HL-60/S4 treated with phorbol 12-myristate 13-acetate at 8.2 ng/mL for 4 days and 3 days (cell line): ENCODE measurements around the gene RXFP1.
"Not testable (repeated sequence)": the region's sequence is repeated elsewhere in the genome, so short reads cannot be mapped to it uniquely, and the experiment has no call there.

ENCODE experiments used
- in situ Hi-C: fragments of 300-500 bp; cut with MboI; formaldehyde crosslinking; loops from 2 replicates; pipeline ENCODE4 v1.15.0; 2022; ENCODE audit warnings: low sequenced_read_pairs

The RXFP1 gene

DNA sequence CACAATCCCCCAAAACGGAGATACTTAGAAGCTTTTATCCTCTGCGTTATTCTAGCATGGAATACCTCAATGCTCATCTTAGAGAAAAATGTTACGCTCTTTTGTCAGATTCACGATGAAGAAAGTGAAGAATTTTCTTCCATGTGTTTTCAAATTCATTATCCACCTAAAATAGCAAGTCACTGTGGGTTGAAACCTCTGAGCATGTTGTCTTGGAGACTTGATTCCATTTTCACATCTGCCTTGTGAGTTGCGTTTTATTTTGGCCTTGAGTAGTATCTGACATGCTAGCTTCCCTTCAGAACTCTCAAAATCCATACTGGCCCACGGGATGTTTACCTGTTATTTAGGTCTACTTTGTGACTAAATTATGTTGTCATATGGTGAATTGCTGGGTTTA lies 83.7 kb downstream of the RXFP1 start:
- in situ Hi-C loops = loop anchor here (25.0 kb wide), 1 partner anchor 118 kb away; no protein-coding TSS in a partner anchor

DNA sequence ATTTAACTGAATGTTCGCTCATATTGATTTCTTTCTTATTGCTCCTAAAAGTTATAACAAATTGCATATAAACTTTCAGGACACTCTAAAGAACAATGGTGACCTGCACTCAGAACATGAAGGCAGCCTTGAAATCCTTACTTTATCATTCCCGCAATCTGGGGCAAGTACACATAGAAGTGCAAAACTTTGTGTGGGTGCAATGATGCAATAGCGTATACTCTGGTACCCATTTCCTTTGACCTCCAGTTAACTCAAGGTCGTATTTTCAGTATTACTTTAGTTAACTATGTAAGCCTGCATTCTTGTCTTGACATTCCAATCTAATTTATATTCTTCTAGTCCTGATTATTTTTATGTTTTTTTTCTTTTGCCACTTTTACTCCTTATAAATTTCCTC lies 85.3 kb downstream of the RXFP1 start:
- in situ Hi-C loops = loop anchor here (25.0 kb wide), 1 partner anchor 120 kb away; no protein-coding TSS in a partner anchor

DNA sequence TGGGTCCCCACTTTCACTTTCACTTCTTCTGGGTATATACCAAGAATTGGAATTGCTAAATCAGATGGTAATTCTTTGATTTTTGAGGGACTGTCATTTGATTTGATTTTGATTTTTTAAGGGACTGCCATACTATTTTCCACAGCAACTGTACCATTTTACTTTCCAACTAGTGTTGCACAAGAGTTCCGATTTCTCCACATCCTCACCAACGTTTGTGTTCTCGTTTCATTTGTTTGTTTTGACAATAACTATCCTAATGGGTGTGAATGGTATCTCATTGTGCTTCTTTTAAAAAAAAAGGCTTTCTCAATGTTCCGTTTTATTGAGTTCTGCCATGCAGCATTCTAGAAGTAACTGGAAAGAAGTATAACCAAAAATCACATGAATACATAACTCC lies 87.4 kb downstream of the RXFP1 start:
- in situ Hi-C loops = loop anchor here (25.0 kb wide), 1 partner anchor 122 kb away; no protein-coding TSS in a partner anchor

DNA sequence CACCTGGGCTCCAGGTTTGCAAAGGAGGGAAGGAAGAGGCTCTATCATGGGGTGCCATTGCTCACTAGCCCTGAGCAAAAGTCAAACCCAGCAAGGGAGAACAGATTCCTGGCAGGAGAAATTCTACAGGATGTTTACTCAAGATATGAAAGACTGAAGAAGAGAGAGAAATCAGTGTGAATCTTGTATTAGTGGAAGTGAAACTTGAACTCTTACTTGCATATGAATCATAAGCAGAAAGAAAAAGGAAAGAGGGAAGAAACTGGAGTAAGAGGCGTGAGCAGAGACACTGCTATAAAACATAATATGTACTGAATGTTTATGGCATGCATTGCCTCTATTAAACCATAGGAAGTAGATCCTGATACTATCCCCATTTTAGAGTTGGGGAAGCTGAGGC lies 89.1 kb downstream of the RXFP1 start:
- in situ Hi-C loops = loop anchor here (25.0 kb wide), 1 partner anchor 123 kb away; no protein-coding TSS in a partner anchor

DNA sequence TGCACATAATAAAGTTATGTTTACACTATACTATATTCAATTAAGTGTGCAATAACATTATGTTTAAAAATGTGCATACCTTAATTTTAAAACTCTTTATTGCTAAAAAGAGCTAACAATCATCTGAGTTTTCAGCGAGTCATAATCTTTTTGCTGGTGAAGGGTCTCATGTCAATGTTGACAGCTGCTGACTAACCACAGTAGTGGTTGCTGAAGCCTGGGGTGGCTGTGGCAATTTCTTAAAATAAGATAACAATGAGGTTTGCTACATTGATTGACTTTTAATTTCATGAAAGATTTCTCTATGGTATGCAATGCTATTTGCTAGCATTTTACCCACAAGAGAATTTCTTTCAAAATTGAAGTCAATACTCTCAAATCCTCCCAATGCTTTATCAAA lies 91.4 kb downstream of the RXFP1 start:
- in situ Hi-C loops = loop anchor here (25.0 kb wide), 1 partner anchor 126 kb away; no protein-coding TSS in a partner anchor

DNA sequence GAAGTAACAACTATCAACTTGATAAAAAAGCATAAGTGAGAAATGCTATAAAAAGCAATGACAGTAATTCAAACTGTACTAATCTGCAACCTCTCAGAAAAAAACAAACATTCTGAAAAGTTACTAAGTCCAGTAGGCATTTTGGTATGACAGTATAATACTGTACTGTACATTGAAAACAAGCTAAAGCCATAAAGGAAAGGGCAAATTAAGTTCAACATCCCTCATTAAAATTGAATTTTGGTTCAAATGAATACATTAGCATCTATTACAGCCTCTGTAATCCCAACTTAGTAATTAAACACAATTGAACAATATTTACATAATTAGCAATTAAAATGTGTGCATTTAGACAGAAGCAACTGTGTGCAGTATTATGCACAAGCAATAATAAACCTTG lies 96.3 kb downstream of the RXFP1 start:
- in situ Hi-C loops = loop anchor here (25.0 kb wide), 1 partner anchor 131 kb away; no protein-coding TSS in a partner anchor

DNA sequence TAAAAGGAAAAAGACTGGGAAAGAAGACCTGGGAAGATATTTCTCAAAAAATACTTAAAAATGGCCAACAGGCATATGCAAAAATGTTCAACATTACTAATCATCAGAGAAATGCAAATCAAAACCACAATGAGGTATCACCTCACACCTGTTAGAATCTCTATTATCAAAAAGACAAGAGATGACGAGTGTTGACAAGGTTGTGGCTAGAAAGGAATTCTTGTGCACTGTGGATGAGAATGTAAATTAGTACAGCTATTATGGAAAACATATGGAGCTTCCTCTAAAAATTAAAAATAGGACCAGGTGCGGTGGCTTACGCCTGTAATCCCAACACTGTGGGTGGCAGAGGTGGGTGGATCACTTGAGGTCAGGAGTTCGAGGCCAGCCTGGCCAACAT lies 100.0 kb downstream of the RXFP1 start:
- in situ Hi-C loops = loop anchor here (25.0 kb wide), 1 partner anchor 134 kb away; no protein-coding TSS in a partner anchor

DNA sequence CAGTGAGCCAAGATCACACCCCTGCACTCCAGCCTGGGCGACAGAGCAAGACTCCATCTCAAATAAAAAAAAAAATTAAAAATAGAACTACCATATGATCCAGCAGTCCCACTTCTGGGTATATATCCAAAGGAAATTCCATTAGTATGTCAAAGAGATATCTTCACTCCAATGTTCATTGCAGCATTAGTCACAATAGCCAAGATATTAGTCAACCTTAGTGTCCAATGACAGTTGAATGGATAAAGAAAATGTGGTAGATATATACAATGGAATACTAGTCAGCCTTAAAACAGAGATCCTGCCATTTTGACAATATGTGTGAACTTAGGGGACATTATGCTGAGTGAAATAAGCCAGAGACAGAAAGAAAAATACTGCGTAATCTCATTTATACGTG lies 100.6 kb downstream of the RXFP1 start:
- in situ Hi-C loops = loop anchor here (25.0 kb wide), 1 partner anchor 135 kb away; no protein-coding TSS in a partner anchor

DNA sequence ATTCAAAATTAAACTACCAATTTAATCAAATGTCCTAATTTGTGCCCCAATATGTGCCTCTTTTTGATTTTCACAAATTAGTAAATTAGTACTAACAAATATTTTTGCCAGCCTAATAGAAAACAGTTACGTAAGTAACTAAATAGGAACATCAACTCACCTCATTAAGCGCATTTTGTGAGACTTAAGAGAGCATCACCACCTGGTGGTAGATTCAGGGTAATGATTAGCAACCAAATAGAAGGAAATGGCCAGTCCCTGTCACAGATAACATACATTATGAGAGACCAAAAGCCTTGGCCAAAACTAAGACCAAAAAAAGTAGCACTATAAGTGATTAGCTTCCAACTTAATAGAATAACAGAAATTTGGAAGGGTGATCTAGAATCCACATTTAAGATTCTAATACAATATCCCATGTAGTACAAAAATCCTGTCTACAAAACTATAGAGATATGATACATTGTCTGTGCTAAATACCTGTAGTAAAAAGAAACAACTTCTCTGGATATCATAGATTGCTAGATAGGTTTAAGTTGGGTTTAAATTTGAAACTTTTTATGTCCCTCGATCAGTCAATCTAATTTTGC lies 103.3 kb downstream of the RXFP1 start:
- in situ Hi-C loops = loop anchor here (25.0 kb wide), 1 partner anchor 138 kb away; no protein-coding TSS in a partner anchor

DNA sequence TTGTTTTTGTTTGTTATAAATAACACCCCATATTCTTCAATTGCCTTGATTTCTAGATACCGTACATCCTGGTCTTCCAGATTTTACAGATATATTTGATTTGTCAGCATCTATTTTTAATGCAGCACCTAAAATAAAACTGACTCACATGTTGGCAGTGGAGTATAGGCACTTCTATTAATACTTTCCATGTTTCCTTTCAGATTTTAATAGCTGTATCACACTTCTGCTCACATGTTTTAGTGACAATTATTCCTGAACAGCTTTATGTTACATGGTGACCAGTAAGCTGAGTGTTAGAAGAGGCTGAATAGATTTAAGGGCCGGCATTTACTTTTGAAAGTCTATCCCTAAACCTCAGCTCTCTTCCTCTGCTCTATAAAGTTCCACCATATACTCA lies 103.9 kb downstream of the RXFP1 start:
- in situ Hi-C loops = no loop called here

DNA sequence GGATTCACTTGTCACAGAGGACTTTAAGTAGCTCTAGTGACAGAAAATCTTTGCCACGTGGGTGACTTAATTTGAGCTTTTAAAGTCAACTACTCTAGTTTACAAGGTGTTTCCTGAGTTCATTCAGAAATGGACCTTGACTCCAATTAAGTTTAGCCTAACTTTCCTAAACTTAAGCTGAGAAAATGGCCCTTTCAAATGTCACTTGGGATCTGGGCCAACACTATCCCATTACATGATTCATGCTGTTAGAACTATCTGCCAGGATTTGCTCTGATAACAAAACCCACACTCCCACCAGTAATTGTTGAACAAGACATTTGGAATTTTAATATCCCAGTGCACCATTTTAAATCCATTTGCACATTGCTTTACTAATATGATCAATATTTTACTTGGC lies 109.2 kb downstream of the RXFP1 start:
- in situ Hi-C loops = no loop called here

DNA sequence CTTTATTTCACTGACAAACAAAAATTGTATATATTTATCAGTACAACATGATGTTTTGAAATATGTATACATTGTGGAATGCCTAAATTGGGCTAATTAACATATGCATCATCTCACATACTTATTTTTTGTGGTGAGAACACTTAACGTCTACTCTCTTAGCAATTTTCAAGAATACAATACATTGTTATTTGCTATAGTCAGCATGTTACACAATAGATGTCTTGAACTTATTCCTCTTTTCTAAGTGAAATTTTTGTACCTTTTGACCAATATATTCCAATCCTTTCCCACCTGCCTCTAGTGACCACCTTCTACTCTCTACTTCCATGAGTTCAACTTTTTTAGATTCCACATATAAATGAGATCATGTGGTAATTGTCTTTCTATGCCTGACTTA lies 114.9 kb downstream of the RXFP1 start:
- in situ Hi-C loops = no loop called here

DNA sequence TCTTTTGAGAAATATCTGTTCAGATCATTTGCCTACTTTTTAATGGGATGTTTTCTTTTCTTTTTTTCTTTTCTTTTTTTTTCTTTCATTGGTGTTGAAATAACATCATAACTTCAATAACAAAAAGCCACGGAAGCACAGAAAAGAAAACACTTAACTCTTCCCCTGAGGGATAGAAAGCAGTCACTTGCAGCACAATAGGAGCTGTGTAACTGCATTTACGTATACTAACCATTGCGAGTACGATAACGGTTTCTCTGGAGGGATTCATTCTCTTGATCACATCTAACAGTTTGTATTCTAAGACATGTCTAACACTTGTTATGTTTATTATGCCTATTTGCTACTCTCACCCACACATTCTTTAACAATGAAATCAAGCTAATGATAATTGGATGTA lies 122.7 kb downstream of the RXFP1 start:
- in situ Hi-C loops = no loop called here

DNA sequence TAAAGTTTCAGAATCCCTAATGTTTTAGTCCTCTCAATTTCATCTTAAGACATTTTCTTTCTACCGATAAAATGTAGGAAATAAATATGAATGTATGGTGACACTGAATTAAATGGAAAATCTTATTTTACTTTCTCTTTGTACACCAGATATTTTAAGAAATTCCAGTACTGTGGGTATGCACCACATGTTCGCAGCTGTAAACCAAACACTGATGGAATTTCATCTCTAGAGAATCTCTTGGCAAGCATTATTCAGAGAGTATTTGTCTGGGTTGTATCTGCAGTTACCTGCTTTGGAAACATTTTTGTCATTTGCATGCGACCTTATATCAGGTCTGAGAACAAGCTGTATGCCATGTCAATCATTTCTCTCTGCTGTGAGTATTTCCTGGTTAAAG lies 123.1 kb downstream of the RXFP1 start:
- in situ Hi-C loops = no loop called here

DNA sequence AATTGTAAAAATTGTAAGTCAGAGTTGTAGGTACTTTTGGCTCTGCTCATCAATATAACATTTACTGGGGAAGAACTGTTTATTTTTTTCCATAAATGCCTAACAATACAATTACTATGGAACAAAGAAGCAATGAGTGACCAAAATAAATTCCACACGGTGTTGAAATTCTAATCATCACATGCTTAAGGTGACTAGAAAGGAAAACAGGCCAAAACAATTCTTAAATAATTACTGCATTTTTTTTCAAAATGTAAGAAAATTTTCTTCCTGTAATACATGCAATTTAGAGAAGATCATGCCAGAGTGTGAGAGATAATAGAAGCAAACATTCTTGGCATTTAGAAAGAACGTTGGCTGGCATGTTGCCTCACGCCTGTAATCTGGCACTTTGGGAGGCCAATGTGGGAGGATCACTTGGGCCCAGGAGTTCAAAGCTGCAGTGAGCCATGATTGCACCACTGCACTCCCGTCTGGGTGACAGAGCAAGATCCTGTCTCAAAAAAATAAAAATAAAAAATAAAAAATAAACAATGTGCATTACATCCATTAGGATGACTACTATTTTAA lies 127.5 kb downstream of the RXFP1 start:
- in situ Hi-C loops = no loop called here

DNA sequence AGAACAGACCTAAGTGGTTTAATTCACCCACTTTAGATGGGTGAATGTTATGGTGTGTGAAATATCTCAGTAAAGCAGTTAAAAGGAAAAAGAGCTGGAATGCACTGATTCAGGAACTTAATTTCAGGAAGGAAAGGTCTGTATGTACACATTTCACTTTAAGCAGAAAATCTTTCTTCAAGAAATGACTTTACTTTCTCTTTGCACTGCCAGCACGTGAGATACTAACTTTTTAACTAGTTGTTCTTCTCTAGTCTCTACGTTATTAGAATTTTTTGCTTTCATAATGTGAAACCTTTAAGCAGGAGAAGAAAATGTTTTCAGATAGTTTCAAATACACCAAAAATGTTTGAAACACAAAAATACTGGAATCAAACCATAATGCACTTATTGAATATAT lies 131.2 kb downstream of the RXFP1 start:
- in situ Hi-C loops = no loop called here

DNA sequence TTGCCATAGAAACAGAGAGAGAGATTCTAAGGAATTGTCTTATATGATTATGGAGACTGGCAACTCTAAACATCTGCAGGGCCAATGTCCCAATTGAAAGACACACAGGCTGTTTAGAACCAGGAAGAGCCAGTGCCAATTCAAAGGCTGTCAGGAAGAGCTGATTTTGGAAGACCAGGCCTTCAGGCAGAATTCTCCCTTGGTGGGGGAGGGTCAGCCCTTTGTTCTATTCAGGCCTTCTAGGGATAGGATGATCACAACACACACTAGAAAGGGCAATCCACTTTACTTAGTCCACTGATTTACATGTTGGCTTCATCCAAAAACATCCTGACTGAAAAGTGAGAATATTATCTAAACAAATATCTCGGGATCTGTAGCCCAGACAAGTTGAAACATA lies 134.8 kb downstream of the RXFP1 start:
- in situ Hi-C loops = no loop called here

DNA sequence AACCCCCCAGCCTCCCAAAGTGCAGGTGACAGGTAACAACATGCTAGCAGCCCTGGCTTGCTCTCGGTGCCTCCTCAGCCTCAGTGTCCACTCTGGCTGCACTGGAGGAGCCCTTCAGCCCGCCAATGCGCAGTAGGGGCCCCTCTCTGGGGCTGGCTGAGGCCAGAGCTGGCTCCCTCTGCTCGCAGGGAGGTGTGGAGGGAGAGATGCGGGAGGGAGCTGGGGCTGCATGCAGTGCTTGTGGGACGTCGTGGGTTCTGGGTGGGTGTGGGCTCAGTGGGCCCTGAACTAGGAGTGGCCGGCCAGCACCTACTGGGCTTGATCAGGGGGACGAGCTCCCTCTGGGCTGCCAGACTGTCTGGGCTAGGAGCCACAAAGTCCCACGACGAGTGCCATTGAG lies 135.6 kb downstream of the RXFP1 start:
- in situ Hi-C loops = no loop called here

DNA sequence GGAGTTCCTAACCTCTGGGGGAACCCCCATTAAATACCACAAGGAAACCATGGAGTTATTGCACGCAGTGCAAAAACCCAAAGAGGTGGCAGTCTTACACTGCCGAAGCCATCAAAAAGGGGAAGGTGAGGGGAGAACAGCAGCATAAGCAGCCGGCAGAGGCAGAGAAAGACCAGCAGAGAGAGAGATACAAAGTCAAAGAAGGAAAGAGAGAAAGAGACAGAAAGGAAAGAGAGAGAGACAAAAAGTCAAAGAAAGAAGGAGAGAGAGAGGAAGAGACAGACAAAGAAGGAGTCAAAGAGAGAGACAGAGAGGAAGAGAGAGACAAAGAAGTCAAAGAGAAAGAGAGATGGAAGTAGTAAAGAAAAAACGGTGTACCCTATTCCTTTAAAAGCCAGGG lies 141.6 kb downstream of the RXFP1 start:
- in situ Hi-C loops = not testable (repeated sequence)

DNA sequence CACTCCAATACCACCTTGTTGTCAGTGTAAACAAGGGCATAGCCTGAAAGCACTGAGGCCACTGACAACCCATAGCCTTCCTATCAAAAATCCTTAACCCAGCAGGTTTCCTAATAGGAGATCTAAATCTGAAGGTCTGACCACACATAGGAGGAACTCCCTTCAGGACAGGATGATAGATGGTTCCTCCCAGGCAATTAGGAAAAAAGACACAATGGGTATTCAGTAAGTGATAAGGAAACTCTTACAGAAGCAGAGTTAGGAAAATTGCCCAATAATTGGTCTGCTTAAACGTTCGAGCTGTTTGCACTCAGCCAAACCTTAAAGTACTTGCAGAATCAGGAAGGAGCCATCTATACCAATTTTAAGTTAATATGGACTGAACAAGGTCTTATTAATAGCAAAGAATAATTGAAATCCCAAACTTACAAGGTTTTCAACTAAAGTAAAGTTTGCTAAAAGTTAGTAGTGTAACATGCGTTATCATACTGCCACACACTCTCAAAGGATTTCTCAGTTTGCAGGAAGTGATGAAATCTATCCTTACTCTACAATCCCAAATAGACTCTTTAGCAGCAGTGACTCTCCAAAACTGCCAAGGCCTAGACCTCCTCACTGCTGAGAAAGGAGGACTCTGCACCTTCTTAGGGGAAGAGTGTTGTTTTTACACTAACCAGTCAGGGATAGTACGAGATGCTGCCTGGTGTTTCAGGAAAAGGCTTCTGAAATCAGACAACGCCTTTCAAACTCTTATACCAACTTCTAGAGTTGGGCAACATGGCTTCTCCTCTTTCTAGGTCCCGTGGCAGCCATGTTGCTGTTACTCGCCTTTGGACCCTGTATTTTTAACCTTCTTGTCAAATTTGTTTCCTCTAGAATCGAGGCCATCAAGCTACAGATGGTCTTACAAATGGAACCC lies 142.3 kb downstream of the RXFP1 start:
- in situ Hi-C loops = not testable (repeated sequence)

DNA sequence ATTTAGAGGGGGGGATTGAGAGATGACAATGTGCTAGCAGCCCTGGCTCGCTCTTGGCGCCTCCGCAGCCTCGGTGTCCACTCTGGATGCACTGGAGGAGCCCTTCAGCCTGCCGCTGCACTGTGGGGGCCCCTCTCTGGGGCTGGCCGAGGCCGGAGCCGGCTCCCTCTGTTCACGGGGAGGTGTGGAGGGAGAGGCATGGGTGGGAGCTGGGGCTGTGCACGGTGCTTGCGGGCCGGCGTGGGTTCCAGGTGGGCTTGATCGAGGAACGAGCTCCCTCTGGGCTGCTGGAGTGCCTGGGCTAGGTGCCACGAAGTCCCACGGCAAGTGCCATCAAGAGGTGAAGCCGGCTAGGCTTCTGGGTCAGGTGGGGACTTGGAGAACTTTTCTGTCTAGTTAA lies 143.1 kb downstream of the RXFP1 start:
- in situ Hi-C loops = no loop called here

DNA sequence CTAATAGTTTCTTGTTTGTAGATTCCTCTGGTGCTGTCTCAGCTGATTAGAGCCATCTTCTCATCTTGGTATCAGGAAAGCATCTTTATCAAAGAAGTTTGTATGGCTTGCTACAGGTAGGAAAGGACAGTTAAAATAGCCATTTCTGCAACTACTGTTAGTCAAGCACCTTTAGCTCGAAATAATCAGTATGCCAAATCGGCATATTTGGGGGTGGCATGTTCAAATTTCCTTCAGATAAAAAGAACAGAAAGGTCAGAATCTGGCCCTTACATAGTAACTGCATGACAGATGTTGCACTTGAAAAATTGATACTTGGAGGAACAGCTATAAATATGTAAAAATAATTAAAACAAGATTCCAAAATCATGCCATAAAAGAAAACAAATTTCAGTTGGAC lies 145.2 kb downstream of the RXFP1 start:
- in situ Hi-C loops = no loop called here
